Measurements from ENCODE around the gene XPO5. TPM values are rescaled to one million over a fixed set of nuclear protein-coding genes. Genes with fewer than 3 reads are reported as not detected.

The XPO5 gene
- total RNA-seq, 1 donor from 2014 or later, result 13.1 TPM

- intact Hi-C loops (cut with micrococcal nuclease), result loop anchor here (10.0 kb wide), 1 partner anchor 105 kb away; no protein-coding TSS in a partner anchor
- no peak for DNase-seq
- no peak for ATAC-seq
Measured at GRCh38 chr6:43489277-43490072, 86.4 kb downstream of the XPO5 start.

- DNase-seq, result no peak
- intact Hi-C loops (cut with micrococcal nuclease), result no loop called here
- ATAC-seq, result no peak
Measured at GRCh38 chr6:43488667-43489276, 87.1 kb downstream of the XPO5 start.

DNA sequence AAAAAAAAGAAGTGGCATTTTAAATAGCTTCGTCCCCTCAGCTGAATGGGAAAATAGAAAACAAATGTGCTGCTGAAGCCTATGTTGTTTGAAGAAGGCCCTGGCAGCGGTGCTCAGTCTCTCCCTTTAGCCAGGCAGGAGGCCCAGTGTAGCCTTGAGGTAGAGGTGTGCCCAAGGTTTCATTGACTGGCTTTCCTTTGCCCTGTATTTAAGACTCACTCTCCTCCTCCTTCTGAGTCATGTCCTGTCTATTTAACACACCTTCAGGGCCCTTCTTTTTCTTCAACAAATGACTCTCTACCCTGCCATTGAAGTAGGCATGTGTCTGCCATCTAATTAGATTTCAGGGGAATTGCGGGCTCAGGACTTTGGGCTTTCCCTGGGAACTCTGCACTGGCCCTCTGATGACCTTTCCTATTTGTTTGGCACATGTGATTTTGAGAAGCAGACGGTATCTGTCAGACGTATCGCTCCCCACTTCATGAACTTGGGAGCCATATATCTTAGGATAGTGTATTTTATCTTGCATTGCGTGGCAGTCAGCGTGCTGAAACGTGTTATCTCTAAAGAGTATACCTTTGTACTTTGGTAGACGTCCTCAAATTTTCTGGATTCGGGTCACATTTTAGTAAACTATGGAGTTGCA, 94.1 kb downstream of the XPO5 start:
- no peak for ATAC-seq
- intact Hi-C loops (cut with micrococcal nuclease), result no loop called here
- no peak for DNase-seq

DNA sequence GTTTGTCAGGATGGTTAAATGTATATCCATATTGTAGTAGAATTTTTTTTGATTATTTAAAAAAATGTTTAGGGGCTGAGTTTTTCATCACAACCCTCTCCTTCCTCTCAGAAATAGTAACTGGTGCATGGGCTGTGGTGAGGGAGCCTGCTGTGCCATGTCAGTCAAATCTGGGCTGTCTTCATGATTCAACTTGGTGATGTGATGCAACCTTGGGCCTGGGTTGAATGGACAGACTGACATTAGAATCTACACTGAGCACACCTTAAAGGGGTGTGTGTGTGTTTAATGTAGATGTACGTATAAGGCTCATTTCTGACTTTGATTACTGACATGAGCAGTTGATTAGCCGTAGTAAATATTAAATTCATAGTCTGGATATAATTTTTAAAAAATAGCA, 94.8 kb downstream of the XPO5 start:
- ATAC-seq (no peak), DNase-seq (no peak)
- intact Hi-C loops (cut with micrococcal nuclease), result no loop called here

DNA sequence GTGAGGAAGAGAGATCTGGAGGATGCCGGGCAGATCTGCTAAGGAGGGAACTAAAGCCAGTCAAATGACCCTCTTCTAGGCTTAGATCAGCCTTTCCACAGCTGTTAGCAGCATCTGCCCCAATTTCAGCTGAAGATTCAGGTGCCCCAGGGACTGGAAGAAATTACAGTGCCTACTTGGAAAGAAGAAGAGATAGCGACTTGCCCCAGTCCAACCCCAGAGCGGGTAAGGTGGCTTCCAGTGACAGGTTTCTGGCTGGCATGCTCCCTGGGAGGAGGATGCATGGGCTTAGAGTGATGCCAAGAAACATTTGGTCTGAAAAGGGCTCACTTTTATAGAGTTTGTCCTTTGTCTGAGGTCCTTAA, 97.8 kb downstream of the XPO5 start:
- no peak for ATAC-seq
- DNase-seq, result no peak
- intact Hi-C loops (cut with micrococcal nuclease), result no loop called here

DNA sequence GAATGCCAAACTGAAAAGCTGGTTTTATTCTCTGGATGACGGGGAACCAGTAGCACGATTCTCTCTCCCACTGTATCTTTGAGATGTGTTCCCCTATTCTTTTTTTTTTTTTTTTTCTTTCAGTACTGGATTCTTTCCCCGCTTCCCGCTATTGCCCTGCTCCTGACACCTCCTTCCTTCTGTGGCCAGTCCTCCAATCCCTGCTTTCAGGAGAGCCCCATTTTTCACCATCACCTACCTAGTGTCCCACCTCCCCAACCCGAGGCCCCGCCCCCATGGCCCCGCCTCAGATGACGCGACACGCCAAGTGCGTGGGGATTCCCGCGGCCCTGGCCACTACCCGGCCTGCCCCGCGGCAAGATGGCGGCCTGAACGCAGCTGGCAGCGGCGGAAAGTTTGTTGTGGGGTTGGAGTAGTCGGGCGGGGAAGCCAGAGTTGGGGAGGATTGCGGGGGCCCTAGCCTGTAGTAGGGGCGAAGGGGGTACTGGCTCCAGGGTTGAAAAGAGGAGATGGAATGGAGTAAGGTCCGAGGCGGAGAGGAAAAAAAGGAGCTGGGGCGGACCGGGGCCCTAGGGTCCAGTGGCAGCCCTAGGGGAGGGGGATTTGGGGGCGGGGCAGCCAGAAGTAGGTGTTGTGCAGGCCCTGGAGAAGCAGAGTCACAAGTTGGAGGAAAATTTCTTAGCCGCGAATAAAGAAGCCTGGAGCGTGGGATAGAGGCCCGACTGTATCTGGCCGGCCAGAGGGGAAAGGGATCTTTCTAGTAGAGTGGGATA, 98.4 kb downstream of the XPO5 start, which contains the start of gene TJAP1:
Gene TJAP1, plus strand, starts transcription at position 336 of the 773 bp plus-strand sequence. CDS start 21,432 bp downstream, outside the sequence.
- DNase-seq (peak; percentile 96), ATAC-seq (peak; percentile 99)
- intact Hi-C loops (cut with micrococcal nuclease), result no loop called here

GRCh38 chr6:43476746-43477145, 99.1 kb downstream of the XPO5 start:
- ATAC-seq, result no peak
- DNase-seq, result no peak
- intact Hi-C loops (cut with micrococcal nuclease), result no loop called here

DNA sequence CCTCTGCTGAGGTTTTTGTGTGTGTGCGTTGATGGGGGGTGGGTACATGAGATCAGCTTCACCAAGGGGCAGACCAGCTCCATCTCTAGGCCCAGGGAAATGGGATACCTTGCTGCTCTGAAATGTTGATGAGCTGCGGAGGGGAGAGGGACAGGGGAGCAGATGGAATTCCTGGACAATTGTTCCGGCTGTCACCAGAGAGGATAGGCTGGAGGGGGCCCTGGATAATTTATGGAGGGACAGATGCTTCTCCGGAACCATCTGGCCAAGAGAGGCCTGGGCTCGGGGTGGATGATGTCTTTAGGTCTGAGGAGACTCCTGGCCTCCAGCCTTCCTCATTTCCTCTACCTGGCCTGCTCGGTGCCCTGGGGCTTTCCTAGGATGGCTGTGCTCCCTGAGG, 100.3 kb downstream of the XPO5 start:
- DNase-seq (no peak), ATAC-seq (no peak)
- intact Hi-C loops (cut with micrococcal nuclease), result no loop called here

DNA sequence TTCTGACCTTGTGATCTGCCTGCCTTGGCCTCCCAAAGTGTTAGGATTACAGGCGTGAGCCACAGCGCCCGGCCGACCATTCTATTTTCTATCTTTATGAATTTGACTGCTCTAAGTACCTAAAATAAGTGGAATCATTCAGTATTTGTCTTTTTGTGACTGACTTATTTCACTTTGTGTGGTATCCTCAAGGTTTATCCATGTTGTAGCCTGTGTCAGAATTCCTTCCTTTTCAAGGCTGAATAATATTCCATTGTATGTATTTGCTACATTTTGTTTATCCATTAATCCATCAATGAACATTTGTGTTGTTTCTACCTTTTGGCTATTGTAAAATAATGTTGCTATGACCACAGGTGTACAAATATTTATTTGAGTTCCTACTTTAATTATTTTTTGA, 103.3 kb downstream of the XPO5 start:
- ATAC-seq, result no peak
- intact Hi-C loops (cut with micrococcal nuclease), result no loop called here
- DNase-seq, result no peak

Other genes starting within 250 kb of the XPO5 start
- gene ZNF318, start 206.4 kb downstream of the XPO5 start, total RNA-seq, result 12.4 TPM
- gene ABCC10, start 148.5 kb downstream of the XPO5 start, total RNA-seq, result 11.5 TPM
- gene DLK2, start 120.5 kb downstream of the XPO5 start, total RNA-seq, result 1.2 TPM
- 23.2 TPM for gene TJAP1, start 98.5 kb downstream of the XPO5 start, total RNA-seq
- 1.0 TPM for gene LRRC73, start 65.7 kb downstream of the XPO5 start, total RNA-seq
- gene YIPF3, start 59.1 kb downstream of the XPO5 start, total RNA-seq, result 63.0 TPM
- 16.9 TPM for gene POLR1C, start 58.9 kb downstream of the XPO5 start, total RNA-seq
- gene POLH, start 147 bp upstream of the XPO5 start, total RNA-seq, result 8.7 TPM
- gene GTPBP2, start 53.2 kb upstream of the XPO5 start, total RNA-seq, result 23.6 TPM
- 28.3 TPM for gene MAD2L1BP, start 59.8 kb upstream of the XPO5 start, total RNA-seq
- gene RSPH9, start 69.0 kb upstream of the XPO5 start, total RNA-seq, result 0.15 TPM
- gene MRPS18A, start 111.8 kb upstream of the XPO5 start, total RNA-seq, result 46.0 TPM
- gene VEGFA, start 194.2 kb upstream of the XPO5 start, total RNA-seq, result 261 TPM